ENCODE measurements around the gene SLC22A17. TPM values are rescaled to one million over a fixed set of nuclear protein-coding genes. Genes with fewer than 3 reads are reported as not detected.

Gene SLC22A17
- total RNA-seq, 1 experiment from 2014 or later = 42.3 TPM

- TF ChIP-seq ZNF512 (CRISPR knock-in tag; IDR thresholded peaks at IDR 0.05; ENCODE audit: borderline replicate concordance) (no peak), MAX (CRISPR knock-in tag; IDR thresholded peaks at IDR 0.05) (no peak), ZNF219 (CRISPR knock-in tag; IDR thresholded peaks at IDR 0.05; ENCODE audit: borderline replicate concordance) (no peak), ZNF232 (CRISPR knock-in tag; IDR thresholded peaks at IDR 0.05) (no peak), ZNF532 (CRISPR knock-in tag; IDR thresholded peaks at IDR 0.05; ENCODE audit: borderline replicate concordance) (no peak), PRRX2 (CRISPR knock-in tag; IDR thresholded peaks at IDR 0.05) (no peak), STAT6 (CRISPR knock-in tag; conservative IDR thresholded peaks at IDR 0.05; ENCODE audit: low read depth) (no peak)
Observed at GRCh38 chr14:23398348-23398747, 45.7 kb upstream of the SLC22A17 start (continued).

GRCh38 chr14:23396781-23397407, 44.2 kb upstream of the SLC22A17 start:
- no peak overlapping the region for H3K4me3 Mint-ChIP-seq
- TF ChIP-seq ZNF263 (CRISPR knock-in tag; IDR thresholded peaks at IDR 0.05; ENCODE audit: low read depth) = no peak
- TF ChIP-seq E2F1 (CRISPR knock-in tag; IDR thresholded peaks at IDR 0.05) = no peak
- TF ChIP-seq IRF1 (CRISPR knock-in tag; IDR thresholded peaks at IDR 0.05) = no peak
- TF ChIP-seq SOX15 (CRISPR knock-in tag; IDR thresholded peaks at IDR 0.05) = no peak
- TF ChIP-seq PREB (CRISPR knock-in tag; IDR thresholded peaks at IDR 0.05; ENCODE audit: borderline replicate concordance) = no peak
- H3K27me3 Mint-ChIP-seq (ENCODE audit: low read depth) = peaks cover 12% of the 10 kb centered on the region
- no peak overlapping the region for H3K27ac Mint-ChIP-seq
- H3K36me3 Mint-ChIP-seq = no peaks in the 10 kb centered on the region
- DNase-seq (ENCODE audit: low spot score) (no peak), ATAC-seq (no peak)
- POLR2A ChIA-PET = no interaction called here
- H3K4me1 Mint-ChIP-seq = peaks cover 6% of the 10 kb centered on the region
- CTCF ChIA-PET = interaction anchor here (1.2 to 1.9 kb wide), 2 partner anchors 17 to 60 kb away, joined by 6 read pairs; no protein-coding TSS in a partner anchor
- H3K9me3 Mint-ChIP-seq = peaks cover 5% of the 10 kb centered on the region
